ENCODE data around the gene FRAT1. TPM values are rescaled to one million over a fixed set of nuclear protein-coding genes. Genes with fewer than 3 reads are reported as not detected.

FRAT1 gene
- total RNA-seq: 10.4 TPM
- long read RNA-seq, transcript FRAT1-201 (1 exons, 2,649 nt): major isoform, 56 of 56 reads
- long read RNA-seq, partial matches to known transcripts: 0 of 56 reads
- long read RNA-seq, other reads (novel, unspliced or antisense): 0 of 56 reads

GRCh38 chr10:97318772-97319651, at the start of gene FRAT1:
Gene FRAT1, plus strand, starts transcription at chr10:97319271. Its CDS starts 183 bp downstream, at chr10:97319454.
- ATAC-seq (peak; percentile 87), DNase-seq (peak; percentile 97)
- Histone ChIP-seq H3K4me1 (peaks cover 21% of the 10 kb centered on the region), H3K36me3 (no peaks in the 10 kb centered on the region), H3K4me3 (peak within 1 kb of the TSS; percentile 73), H3K27me3 (no peaks in the 10 kb centered on the region), H3K9me3 (no peaks in the 10 kb centered on the region), H3K27ac (peak within 1 kb of the TSS; percentile 100)
- TF ChIP-seq CTCF (IDR thresholded peaks at IDR 0.05): no peak
- intact Hi-C loops (cut with DNase I): no loop called here

GRCh38 chr10:97270523-97271154, 48.4 kb upstream of the FRAT1 start:
- ATAC-seq (no peak), DNase-seq (no peak)
- Histone ChIP-seq H3K9me3 (no peaks in the 10 kb centered on the region), H3K27ac (no peak overlapping the region), H3K27me3 (no peaks in the 10 kb centered on the region), H3K36me3 (no peaks in the 10 kb centered on the region), H3K4me1 (no peaks in the 10 kb centered on the region), H3K4me3 (no peak overlapping the region)
- intact Hi-C loops (cut with DNase I): no loop called here
- no peak for TF ChIP-seq CTCF (IDR thresholded peaks at IDR 0.05)

GRCh38 chr10:97273700-97274099, 45.4 kb upstream of the FRAT1 start:
- no peaks in the 10 kb centered on the region for H3K27me3 ChIP-seq
- no peak for DNase-seq
- H3K9me3 ChIP-seq: no peaks in the 10 kb centered on the region
- no peaks in the 10 kb centered on the region for H3K36me3 ChIP-seq
- peaks cover 8% of the 10 kb centered on the region for H3K4me1 ChIP-seq
- ATAC-seq: no peak
- no peak overlapping the region for H3K27ac ChIP-seq
- intact Hi-C loops (cut with DNase I): no loop called here
- TF ChIP-seq CTCF (IDR thresholded peaks at IDR 0.05): no peak
- H3K4me3 ChIP-seq: no peak overlapping the region

GRCh38 chr10:97274828-97275227, 44.2 kb upstream of the FRAT1 start:
- DNase-seq (no peak), ATAC-seq (no peak)
- H3K36me3 ChIP-seq: no peaks in the 10 kb centered on the region
- intact Hi-C loops (cut with DNase I): no loop called here
- no peaks in the 10 kb centered on the region for H3K9me3 ChIP-seq
- TF ChIP-seq CTCF (IDR thresholded peaks at IDR 0.05): no peak
- H3K27me3 ChIP-seq: no peaks in the 10 kb centered on the region
- H3K4me1 ChIP-seq: peaks cover 15% of the 10 kb centered on the region
- H3K4me3 ChIP-seq: no peak overlapping the region
- H3K27ac ChIP-seq: no peak overlapping the region

GRCh38 chr10:97277551-97277950, 41.5 kb upstream of the FRAT1 start:
- intact Hi-C loops (cut with DNase I): no loop called here
- no peaks in the 10 kb centered on the region for H3K9me3 ChIP-seq
- H3K27ac ChIP-seq: no peak overlapping the region
- no peak overlapping the region for H3K4me3 ChIP-seq
- DNase-seq (no peak), ATAC-seq (no peak)
- no peaks in the 10 kb centered on the region for H3K27me3 ChIP-seq
- H3K4me1 ChIP-seq: peaks cover 15% of the 10 kb centered on the region
- H3K36me3 ChIP-seq: no peaks in the 10 kb centered on the region
- no peak for TF ChIP-seq CTCF (IDR thresholded peaks at IDR 0.05)
